Ecto neural progenitor cell (in vitro differentiated cells): ENCODE data around the gene MYL12B.
A peak's percentile ranks its signal among the peaks of the same experiment; 100 is the strongest.

Source experiments
- DNase-seq: peaks from one replicate; pipeline ENCODE4 v3.0.0-alpha.2; 2018; ENCODE audit warnings: low spot score

MYL12B gene

DNA sequence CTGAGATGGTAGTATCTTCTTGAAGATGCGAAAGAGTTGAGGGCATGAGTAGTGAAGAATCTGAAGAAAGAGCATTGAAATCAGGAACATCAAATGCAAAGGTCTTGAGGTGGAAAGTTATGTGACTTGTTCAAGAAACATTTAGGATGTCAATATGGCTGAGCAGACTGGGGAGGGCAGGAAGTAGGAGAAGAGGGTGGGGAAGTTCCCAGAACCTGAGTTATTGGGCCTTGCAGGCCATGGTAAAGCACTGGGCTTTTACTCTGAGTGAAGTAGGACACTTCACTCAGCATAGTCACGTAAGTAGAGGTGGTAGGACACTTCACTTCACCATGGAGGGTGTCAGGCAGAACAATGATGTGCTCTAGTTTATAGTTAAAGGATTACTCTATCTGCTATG, 26.1 kb upstream of the MYL12B start:
- DNase-seq = no peak

DNA sequence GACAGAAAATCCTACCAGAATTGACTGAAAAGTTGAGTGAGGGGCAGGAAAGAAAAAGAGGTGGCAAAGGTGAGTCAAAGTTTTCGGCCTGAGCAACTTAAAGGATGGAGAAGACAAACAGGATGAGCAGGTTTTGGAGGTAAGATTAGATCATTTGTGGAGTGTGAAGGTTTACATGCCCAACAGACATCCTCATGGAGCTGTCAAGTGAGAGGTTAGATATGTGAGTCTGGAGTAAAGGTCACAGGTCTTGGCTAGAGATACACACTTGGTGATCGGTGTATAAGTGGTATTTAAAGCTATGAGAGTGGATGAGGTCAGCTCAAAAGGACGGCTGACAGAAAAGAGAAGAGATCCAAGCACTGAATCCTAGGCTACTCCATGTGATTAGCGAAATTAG, 25.5 kb upstream of the MYL12B start:
- no peak for DNase-seq

DNA sequence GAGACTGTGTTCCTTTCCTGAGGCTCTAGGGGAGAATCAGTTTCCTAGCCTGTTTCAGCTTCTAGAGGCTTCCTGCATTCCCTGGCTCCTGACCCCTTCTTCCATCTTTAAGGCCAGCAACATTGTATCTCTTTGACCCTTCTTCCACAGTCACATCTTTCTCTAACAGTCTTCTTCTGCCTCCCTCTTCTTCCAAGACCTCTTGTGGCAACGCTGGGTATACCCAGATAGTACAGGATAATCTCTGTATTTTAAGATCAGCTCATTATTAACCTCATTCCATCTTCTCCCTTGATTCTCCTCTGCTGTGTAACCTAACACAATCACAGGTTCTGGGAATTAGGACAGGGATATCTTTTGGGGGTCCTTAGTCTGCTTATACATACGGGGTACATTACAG, 23.2 kb upstream of the MYL12B start:
- no peak for DNase-seq

DNA sequence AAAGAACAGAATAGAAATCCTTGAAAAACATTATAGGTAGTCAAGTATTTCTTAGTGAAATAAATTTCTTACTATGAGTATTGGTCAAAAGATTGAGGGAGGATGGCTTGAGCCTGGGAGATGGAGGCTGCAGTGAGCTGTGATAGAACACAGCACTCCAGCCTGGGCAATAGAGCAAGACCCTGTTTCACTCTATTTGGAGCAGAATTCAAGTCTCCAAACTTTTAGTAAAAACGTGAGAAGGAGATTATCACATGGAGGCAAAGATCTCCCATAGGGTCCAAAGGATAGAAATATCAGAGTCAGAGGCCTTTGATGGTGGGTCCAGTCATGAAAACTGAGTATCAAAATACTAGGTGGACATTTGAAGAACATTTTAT, 16.8 kb upstream of the MYL12B start:
- DNase-seq = no peak

DNA sequence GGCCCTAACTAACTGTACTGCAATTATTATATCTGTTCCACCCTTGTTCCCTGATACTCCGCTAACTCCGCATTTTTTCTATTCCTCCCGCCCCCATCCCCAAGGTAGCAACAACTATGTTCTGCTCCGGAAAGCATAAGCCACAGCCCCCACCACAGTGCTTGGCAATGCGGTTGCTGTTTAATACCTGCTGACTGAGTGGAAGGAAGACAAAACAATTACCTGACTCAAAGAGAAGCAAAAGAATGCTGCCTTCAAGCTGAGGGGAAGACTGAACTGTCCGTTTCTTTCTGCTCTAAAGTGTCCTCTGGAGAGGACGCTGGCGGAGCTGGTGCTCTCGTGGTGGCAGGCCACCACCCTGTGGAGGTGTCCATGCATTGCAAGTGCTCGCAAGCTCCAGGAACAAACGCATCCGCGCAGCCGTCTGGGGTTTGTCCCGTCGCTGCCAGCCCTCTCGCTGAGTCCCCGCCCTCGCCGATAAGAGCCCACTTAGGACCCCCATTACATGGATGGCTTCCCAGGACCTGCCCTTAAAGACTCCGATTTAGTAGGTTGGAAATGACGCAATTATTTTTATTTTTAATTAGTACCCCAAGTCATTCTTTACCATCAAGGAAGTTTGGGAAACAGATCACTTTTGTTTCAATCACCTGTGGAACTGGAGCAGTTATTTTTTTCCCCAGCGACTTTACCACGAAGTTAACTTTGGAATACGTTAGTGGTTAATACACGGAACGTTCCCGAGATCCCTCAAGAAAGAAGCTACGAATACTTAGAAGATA, 15.9 kb upstream of the MYL12B start:
- peak; percentile 89 for DNase-seq

DNA sequence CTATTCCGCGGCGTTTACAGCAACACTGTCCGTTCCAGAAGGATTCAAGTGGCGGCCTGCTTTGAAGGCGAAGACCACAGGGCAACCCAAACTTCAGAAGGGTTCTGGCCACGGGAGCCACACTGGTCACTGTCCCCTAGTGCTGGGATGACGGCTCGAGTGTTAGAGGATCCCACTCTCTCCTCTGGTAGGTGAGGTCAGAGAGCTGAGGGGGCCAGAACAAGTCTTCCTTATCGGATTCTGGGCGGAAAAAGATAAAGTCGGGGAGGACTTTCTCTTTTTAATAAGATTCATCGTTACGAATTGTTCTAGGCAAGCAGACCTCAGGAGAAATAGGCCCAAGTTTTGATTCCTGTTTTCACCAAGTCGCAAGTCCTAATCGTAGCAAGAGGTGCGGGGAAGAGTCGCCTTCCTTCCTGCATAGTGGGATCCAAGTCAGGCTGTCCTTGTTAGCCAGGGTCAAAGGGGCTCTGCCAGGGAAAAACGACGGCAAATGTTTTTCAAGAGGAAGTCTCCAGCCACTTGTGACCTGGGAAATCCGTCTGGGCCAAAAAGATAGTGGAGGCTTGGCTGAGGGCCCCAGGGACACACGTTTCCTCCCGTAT, 15.2 kb upstream of the MYL12B start:
- peak; percentile 50 for DNase-seq

DNA sequence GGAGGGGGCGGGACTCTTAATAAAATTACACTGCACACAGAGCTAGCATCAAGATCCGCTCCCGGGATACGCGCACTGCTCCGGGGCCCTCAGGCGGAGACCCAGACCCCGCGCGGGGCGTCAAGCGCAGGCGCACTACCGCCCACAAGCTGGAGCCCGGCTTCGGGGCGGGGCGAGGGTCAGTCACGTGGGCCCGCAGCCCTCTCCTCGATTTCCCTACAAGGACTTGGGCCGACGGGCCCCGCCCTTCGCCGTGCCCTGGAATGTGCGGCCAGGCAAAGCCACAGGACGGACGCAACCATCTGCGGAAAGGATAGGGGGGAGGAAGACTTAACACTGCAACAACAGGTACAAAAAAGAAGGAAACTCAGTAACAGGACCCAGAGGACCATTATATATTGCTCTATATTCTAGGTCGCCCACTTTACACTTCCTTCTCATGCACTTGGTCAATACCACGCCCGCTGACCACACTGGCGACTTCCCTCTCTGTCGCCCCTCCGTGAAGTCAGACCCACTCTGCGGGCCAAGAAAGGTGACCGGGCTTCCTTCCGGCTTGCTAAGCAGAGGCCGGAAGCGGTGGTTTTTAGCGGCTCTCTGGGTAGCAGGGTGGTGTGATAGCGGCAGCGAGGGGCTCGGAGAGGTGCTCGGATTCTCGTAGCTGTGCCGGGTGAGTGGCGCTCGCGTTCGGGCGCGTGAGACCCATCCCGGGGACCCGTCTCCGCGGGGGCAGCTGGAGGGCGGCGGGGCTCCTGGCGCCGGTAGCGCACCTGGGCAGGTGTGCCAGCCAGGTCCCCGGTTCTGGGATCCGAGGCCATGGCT, 14.5 kb upstream of the MYL12B start, which contains the start of gene MYL12A:
MYL12A (plus strand) TSS at position 562 of the 822 bp plus-strand sequence. CDS start 5,447 bp downstream, outside the sequence.
- peak; percentile 98 for DNase-seq

DNA sequence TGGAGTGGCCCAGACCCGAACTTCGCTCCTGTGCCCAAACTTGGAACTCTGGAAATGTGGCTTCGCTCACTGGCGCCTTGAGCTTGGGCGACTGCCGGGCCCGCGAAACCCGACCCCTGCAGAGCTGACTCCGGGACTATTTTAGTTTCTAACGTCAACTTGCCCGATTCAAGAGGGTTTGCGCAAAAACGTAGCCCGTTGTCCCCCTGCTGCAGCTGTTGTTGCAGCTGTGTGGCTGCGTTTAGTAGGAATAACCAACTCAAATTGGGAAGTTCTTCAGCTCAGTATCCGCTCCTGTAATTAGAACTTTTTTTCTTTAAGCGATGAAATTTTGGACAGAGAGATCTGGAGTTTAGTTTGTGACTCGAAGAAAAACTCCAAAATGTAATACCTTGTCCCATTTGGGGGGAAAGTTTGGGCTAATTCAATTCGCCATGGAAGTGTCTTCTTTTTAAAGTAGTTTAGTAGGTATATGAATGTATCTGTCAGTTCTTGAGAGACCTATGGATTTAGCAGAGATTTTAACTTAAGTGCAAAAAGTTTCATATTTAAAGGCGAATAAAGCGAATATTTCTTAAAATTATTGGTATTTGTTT, 13.8 kb upstream of the MYL12B start:
- no peak for DNase-seq

DNA sequence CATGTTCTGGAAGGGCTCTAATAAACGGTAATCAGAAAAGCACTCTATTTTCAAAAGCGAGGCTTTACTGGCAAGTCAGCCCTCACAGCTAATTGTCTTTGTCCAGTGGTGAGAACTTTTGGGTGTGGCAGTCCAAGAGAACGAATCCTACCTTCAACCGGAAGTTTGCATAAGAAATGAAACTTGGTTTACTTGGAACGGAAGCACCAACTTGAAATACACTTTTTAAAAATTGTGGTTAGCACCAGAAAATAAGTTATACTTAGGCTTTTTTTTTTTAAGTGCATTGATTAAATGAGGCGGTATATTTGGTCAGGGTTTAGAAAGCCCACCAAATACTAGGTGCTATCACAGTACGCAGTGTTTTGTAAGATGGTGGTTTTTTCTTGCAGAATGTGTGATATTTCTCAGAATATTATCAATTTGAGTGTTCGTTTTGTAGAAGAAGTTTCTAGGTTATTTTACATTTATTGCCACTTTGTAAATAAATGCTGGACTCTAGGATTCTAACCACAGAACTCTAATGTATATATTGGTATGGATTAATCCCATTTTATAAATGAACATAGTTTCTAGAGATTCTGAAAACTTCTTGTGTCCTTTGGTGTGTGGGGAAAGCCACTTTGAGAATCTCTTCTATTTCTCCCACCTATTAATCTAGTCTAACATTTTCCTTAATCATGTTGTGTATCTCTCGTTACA, 13.1 kb upstream of the MYL12B start:
- DNase-seq = no peak

DNA sequence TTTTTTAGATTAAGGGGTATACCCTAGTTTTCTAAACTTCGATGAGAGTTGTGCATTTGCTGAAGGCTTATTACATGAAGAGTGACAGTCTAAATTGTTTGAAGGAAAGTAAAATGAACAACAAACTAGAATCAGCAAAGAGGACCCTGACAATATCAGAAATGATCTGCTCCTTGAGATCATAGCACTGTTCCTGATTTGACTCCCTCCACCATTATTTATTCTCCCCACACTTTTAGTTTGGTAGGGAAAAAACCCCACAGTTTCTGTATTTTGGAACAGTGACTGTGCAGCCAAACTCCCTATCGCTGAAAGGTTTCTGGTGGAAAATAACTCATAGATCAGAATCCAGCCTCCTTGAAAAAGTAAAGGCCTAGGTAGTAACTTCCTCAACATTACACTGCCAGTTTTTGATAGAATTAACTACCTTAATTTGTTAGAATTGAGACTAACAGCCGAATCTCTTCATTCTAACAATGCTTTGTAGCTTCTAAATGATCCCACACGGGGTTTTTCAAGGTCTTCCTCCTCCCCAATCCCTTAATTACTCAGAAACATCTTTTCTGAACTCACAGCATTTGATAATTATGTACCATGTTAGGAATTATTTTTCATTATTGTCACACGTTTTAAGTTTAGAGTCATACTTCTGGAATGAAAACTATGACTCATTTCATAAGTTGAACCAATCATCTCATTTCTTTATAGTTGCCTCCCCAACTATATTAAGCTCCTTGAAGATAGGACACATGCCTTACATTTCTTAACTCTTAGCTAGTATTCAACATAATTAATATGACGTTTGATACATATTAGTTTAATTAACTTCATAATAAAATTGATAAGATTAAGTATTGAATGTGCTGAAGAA, 11.5 kb upstream of the MYL12B start:
- no peak for DNase-seq

DNA sequence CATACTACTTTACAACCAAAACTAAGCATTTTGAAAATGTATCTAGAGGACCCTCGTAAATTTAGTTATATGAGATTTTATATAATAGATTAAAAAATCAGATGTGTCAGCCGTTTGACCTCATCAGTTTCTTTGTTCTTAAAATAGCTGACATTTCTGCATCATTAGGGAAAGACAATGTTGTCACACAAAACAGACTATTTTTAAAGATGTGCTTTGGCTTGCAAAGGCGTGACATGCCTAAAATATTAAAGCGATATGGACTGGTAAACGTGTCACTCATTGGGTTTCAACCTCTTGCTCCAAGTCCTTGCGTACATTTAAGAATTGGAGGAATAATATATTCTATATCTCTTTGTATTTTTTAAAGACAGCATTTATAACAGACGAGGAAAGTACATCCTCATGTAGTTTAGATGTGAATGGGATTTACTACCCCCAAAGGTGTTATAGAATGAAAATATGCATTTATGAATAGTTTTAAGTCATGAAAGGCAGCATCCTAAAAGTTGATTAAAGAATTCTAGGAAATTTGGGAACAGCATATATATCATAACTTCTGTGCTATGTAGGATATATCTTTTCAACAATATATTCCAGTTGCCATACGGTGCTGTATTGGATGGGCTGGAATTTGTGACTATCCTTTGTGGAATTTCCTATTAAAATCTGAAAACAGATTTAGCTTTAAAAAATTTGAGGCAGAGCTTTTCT, 10.5 kb upstream of the MYL12B start:
- no peak for DNase-seq

DNA sequence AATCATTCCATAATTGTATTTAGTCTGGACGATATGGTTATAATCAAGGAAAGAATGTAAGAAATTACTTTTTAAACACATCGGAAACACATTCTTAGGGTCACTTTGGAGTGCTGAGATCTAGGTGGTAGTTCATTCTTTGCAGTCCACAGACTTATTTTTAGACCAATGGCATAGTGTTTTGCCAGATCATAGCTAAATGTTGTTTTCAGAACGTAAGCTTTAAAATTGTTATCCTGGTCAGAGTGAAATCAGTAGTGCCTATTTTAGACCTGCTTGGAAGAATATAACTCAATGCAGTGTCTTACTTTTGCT, 10.0 kb upstream of the MYL12B start:
- DNase-seq = no peak

DNA sequence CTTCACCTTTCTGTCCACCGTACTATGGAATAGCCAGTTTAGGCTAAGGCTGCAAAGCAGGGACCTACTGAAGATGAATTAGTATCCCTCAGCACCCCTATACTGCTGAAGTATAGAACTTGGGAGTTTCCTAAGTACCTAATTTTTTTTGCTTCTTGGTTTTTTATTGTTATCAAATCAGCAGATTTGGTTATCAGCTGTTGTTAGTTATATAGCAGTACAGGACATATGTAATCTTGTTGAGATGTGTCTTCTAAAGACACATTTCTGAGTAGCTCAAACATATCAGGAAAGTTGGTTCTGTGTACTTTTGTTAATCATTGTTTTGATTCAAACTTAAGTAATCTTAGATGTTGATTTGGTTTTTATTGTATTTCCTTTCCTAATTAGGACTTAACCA, 9.1 kb upstream of the MYL12B start:
- DNase-seq = no peak

DNA sequence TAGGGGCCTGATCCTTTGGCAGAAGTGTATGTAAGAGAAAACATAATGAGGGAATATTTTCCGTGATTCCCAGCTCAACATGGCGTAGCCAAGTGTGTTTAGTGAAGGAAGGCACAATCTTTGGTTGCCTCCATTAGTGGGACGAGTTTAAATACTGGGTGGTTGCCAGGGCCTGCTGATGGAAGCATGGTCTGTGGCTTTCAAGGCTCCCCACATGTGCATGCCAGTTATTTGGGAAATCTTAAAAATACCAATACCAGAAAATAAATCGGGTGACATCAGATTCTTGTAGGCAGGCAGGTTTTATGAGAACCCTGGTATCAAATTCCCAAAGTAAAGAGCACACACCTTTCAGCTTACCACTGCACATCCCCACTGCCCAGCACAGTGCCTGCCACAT, 7.2 kb upstream of the MYL12B start:
- no peak for DNase-seq

DNA sequence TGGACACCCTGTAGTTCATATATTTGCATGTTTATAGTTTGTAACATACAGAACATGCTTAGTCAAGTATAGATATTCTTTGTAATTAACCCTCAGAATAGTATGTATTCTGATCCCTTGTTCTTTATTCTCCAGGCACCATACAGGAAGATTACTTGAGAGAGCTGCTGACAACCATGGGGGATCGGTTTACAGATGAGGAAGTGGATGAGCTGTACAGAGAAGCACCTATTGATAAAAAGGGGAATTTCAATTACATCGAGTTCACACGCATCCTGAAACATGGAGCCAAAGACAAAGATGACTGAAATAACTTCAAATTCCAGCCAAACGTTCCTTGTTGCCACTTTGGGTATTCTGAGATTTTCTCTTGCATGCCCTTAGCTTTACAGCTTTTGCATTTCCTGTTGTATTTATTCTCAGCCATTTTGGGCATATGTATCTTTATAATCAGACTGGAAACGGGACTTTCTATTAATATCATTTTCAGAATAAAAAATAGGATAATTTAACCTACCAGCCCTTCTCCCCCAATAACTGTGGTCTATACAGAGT, 6.2 kb upstream of the MYL12B start:
- no peak for DNase-seq

DNA sequence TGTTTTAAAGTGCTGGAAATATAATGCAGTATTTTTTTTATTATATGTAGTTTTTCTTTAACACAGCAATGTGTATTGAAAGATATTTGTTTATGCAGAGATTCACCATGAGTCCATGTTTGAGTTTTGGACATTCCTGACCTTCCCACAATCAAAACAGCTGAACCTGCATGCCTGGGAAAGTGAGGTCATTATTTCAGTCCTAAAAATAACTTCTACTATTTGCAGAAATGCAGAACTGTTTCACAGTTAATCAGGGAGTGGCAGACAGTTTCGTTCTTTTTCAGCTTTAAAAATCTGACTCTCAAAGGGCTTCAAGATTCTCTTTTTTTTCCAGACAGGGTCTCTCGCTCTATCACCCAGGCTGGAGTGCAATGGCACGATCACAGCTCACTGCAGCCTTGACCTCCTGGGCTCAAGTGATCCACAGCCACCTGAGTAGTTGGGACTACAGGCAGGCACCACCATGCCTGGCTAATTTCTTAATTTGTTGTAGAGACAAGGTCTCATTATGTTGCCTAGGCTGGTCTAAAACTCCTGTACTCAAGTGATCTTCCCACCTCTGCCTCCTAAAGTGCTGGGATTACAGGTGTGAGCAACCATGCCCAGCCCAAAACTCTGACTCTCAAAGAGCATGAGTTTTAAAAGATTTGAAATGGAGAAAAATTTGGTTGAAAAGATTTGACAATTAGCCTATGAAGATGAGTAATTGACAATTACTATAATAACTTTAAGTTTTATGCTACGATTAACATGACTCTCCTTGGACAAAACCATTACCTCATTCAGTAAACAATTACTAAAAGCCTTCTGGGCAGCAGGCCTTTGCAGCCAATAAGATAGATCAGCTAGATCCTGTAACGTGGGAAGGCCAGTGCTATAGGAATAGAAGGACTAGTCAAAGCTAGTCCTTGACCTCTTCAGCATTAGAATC, 5.0 kb upstream of the MYL12B start:
- DNase-seq = no peak

DNA sequence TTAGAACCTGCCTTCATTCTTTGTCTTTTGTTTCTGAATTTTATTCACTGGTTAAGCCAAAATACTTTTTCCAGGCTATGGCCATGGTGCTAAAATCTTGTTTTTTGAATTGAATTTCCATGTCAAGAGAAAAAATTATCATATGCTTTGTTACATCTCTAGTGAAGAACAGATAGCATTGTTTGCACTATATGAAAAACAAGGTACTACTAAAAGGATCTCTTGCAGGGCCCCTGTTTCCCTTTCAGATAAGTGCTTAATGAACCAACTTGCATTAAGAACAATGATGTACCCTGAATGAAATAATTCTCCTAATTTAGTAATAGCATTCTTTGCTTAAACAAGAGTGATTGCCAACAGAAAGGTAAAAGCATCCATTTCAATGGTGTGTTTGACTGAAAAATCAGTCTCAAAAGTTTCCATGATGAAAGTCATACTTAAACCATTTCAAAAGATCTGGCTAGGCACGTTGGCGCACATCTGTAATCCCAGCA, 4.3 kb upstream of the MYL12B start:
- DNase-seq = no peak

DNA sequence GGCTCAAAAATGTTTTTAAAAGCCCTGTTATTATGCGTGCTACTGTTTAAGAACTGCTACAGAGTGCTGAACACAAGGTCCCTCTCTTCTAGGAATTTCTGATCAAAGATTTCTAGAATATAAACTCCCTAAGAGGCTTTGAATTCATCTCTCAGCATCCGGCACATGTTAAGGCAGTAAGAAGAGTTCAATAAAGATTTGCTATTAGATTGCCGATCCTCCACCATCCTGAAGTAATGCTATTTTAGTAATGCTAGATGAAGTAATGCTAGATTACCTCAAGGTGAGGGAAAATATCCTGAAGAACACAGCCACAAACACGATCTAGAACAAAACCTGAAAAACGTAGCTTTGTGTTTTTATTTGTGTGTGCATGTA, 949 bp upstream of the MYL12B start:
- DNase-seq = no peak
